DOHH2 (cell line): ENCODE data around the gene KCNJ12.

ENCODE experiments used
- EZH2phosphoT487 ChIP-seq: fragments of 200-600 bp; sonication (generic); IDR thresholded peaks from 2 replicates; pipeline ENCODE4 v1.6.1; 2017; ENCODE audit warnings: borderline replicate concordance, mild to moderate bottlenecking, antibody characterized with exemption, low read length, moderate library complexity, mixed read lengths
- TF ChIP-seq, protein P1 (sequence below): fragments of 200-600 bp; sonication (generic); IDR thresholded peaks from one replicate; pipeline ENCODE4 v1.5.1; 2014; ENCODE audit warnings: antibody characterized with exemption, mild to moderate bottlenecking, low read depth, low read length; ENCODE audit not compliant: poor library complexity, severe bottlenecking

DNA sequence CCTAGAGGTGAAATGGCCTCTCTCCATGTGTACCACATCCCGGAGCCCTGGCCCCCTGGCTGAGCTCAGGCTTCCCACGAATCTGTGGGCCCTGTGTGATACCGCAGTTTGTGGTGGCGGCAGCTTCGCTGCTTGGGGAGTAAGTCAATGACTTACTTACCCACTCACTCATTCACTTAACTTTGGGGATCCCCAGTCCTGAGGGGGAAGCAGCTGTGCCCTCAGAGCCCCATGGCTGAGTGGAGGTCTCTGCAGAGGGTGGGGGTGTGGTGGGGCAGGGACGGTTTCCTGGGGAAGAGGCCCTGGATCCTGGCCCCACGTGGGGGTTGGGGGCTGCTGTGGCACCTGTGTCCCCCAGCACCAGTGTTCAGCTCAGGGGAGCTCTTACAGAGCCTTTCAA is 13.2 kb downstream of the KCNJ12 start:
- TF ChIP-seq, protein P1, sequence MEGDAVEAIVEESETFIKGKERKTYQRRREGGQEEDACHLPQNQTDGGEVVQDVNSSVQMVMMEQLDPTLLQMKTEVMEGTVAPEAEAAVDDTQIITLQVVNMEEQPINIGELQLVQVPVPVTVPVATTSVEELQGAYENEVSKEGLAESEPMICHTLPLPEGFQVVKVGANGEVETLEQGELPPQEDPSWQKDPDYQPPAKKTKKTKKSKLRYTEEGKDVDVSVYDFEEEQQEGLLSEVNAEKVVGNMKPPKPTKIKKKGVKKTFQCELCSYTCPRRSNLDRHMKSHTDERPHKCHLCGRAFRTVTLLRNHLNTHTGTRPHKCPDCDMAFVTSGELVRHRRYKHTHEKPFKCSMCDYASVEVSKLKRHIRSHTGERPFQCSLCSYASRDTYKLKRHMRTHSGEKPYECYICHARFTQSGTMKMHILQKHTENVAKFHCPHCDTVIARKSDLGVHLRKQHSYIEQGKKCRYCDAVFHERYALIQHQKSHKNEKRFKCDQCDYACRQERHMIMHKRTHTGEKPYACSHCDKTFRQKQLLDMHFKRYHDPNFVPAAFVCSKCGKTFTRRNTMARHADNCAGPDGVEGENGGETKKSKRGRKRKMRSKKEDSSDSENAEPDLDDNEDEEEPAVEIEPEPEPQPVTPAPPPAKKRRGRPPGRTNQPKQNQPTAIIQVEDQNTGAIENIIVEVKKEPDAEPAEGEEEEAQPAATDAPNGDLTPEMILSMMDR: no peak
- no peak for TF ChIP-seq EZH2phosphoT487
